HG02885 (cell line): ENCODE data around the gene SYS1.

Experiments
- ATAC-seq: cut with Tn5 transposase; IDR thresholded peaks from one replicate; pipeline ENCODE4 v1.9.1; 2021; ENCODE audit warnings: mild to moderate bottlenecking; ENCODE audit not compliant: unreplicated experiment, poor library complexity

The SYS1 gene

GRCh38 chr20:45354423-45355208 lies 8.3 kb upstream of the SYS1 start:
- ATAC-seq = no peak

- no peak for ATAC-seq
Observed at GRCh38 chr20:45355209-45356084, 7.5 kb upstream of the SYS1 start.

- no peak for ATAC-seq
Observed at GRCh38 chr20:45358282-45359068, 4.5 kb upstream of the SYS1 start.

GRCh38 chr20:45359069-45359405 lies 3.9 kb upstream of the SYS1 start:
- ATAC-seq = no peak

DNA sequence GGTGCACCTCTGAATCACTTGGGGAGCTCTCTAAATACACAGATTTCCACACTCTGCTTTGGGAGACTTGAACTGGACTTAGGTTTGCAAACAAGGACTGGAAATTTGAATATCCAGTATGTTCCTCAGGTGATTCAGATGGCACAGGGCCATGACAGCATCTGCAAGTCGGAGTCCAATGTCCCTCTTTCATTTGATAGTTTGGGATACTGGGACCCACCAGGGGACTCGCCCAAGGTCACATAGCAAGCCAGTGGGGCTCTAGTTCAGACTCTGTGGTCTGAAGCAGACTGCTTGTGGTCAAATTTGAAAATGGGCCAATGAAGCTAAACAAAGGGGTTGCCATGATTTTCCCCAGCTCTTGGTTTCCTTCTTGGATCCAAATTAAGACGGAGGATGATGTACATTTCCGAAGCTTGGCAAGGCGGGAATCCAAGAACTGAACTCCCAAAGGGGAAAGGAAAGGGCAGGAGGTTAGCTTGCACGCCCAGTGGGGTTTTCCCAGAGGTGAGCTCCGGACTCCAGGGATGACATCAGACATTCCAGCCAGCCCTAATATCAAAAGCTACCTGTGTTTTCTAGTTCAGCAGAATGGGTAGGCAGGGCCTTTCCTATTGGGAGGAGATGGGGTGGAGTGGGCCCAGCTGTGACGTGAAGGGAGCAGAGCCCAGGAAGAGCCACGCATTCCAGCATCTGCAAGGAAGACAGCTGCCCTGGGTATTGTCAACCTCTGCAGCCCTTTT lies 3.4 kb upstream of the SYS1 start:
- ATAC-seq = no peak

GRCh38 chr20:45361793-45362192 lies 1.2 kb upstream of the SYS1 start:
- ATAC-seq = no peak

- ATAC-seq = no peak
Observed at GRCh38 chr20:45363611-45364492, 896 bp downstream of the SYS1 start.

DNA sequence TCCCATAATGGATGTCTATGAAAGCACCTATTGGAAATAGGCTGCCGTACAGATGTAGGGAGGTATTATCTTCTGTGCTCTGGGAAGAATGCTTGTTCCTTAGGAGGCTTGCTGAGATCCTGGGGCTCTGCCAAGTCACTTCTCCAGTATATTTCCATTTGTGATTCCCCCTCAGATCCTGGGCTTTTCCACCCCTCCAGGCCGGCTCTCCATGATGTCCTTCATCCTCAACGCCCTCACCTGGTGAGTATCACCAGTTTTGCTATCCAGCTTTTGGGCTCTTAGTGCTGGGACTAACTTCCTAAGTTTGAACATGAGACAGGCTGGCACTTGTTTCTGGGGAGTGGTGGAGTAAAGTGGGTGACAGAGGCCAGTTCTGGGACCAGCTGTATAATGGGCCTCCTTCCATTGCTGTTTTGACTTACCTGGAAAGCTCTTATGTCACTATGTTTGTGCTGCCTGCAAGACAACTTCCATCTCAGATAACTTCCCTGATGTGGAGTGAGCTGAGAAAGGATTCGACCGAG lies 2.6 kb downstream of the SYS1 start:
- ATAC-seq = no peak

DNA sequence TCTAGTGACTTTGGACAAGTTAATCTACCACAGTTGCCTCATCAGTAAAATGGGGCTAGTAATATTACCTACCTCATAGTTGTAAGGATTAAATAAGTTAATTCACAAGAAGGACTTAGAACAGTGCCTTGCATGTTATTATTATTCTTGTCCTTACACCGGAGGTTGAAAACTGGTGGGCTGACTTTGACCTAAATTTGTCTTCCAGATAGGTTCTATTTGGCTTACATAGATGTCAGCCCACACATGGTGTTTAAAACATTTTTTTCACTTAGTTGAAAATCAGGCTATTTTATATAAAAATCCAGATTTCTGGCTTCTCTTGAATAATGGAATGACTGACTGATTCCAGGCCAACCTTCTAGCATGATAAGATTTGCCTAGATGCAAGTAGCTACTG lies 3.2 kb downstream of the SYS1 start:
- ATAC-seq = no peak

GRCh38 chr20:45366631-45367030 lies 3.7 kb downstream of the SYS1 start:
- ATAC-seq = no peak

GRCh38 chr20:45367126-45367525 lies 4.2 kb downstream of the SYS1 start:
- no peak for ATAC-seq

DNA sequence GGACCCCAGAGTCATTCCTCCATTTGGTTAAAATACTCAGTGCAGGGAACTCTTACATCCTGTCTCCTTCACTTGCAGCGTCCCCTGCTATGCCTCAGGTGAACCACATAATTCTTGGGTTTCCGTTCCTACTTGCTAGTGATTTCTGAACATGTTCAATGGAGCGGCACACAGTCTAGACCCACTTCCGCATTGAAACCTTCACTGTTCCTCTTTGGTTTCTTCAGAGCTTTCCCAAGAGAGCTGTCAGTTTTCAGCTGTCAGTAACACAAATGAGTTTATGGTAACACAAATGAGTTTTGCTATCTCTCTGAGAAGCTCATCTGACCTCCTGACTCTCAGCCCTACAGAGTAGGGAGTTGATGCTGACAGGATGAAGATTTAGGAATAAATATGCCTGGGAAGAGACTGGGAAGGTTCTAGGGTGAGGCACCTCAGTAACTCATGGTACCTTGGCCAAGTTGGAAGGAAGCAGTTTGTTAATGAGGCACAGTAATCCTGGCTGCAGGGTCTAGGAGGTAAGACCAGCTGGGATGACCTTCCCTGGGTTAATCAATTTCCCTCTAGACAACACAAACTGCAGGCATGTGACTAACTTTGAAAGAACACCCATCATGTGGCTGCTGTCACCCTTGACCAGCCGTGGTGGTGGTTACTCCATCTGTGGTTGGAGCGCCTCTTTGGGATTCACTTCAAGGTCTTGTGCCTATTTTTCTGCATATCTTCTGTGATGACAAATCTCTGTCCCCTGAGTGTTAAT lies 5.4 kb downstream of the SYS1 start:
- ATAC-seq = peak; percentile 86

- no peak for ATAC-seq
Observed at GRCh38 chr20:45370571-45371160, 7.7 kb downstream of the SYS1 start.

DNA sequence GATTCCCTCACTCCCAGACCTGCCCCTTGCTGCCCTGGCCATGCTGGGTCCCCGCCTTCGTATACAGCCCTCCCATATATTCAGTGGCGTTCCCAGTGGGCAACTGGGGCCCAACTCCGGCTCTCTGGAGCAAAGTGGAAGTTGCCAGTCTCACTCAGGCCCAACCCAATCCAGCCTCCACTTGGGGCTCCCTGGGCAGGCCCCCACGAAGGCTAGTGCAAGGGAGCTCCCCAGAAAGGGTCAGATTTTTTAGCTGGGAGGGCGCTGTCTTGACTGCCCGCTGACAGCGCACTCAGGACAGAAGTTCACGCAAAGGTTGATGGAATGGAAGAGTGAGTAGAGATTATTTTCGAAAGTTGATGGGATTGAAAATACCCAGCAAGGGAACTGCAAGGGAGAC lies 9.3 kb downstream of the SYS1 start:
- no peak for ATAC-seq

DNA sequence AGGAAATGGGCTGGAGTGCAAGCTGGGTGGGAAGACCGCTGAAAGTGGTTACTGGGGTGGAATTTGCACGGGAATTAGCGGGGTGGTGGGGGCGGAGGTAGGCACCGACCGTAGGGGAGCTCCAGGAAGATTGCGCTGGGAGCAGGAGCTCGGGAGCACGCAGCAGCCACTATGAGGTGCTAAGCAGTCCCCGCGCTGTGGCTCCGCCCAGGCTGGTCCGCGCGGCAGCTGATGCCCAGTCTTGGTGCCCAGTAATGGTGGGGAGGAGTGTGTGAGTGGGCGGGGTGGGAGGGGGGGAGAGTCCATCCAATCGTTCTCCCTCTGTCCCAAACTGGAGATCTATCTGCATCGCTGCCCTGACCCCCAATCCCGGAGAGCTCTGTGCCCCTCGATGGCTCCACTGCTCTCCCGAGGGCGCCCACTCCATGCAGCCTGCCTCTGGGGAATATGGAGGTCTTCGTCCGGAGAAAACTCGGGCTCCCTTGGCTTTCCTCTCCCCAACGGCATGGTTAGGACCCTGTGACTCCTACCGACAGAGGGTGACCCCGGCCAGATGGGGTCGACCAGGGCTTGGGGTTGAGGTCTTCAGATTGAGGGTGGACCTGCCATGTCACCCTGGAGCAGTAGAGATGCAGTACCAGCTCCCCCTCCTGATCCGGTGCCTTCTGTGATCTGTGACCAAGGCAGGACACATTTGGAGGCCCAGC lies 9.8 kb downstream of the SYS1 start:
- no peak for ATAC-seq

DNA sequence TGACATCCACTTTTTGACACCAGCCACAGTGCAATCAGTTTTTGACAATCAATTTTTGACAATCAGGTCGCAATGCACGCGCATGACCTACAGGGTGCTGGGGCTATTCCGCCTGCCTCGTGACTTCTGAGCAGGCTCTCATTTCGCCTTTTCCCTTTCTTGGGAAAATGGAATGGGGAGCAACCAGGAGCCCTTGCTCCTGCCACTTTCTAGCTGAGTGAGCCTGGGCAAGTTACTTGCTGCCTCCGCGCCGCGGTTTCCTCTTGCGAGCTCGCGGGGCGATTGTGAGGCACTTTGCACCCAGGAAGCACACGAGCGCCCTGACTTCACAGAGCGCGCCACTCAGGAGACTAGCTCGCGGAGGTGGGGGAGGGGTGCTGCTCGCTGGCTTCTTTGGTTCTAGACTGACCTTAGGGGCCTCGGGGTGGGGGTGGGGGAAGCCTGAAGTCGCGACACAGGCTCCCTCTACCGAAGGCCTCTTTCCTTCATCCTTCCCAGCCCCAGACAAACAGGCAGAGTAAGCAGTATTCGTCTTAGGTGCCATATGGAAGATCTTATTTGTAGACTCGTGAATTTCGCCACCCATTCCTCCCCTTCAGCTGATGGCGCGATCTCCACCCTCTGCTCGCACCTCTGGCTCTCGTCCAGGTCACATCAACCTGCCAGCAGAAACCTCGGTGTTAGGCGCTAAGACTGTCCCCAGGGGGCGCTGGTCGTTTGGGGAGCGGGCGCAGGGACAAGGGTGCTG lies 10.6 kb downstream of the SYS1 start:
- ATAC-seq = peak; percentile 75

DNA sequence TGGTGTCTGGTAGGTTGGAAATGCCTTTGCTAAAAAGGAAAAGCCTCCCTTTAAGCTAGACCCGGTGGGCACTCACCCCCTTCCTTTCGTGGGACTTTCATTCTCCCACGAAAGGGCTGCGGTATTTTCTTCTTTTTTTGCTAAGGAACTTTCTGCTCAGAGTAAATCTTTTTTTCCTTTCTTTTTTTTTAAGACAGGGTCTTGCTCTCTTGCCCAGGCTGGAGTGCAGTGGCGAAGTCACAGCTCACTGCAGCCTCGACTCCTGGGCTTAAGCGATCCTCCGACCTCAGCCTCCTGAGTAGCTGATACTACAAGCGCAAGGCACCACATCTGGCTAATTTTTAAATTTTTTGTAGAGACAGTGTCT lies 11.1 kb downstream of the SYS1 start:
- no peak for ATAC-seq
